OCI-LY7 (cell line): ENCODE data around the gene HLA-DPA1. TPM values are rescaled to one million over a fixed set of nuclear protein-coding genes. Genes with fewer than 3 reads are reported as not detected.

Experiments
- BruUV-seq: library from RNA; stranded (reverse); fragments of 400-500 nt; replicated peaks from 2 replicates; lab custom pipeline; 2021; lab: Mats Ljungman, UMichigan
- CTCF ChIA-PET: fragments of 300-600 bp; sonication (Branson Sonifier 250); formaldehyde crosslinking; loops from one replicate; lab custom pipeline; 2022; ENCODE audit warnings: antibody characterized with exemption; ENCODE audit not compliant: unreplicated experiment; lab: Charles Lee
- POLR2A ChIA-PET: fragments of 300-600 bp; sonication (Branson Sonifier 250); formaldehyde crosslinking; loops from one replicate; lab custom pipeline; 2022; ENCODE audit warnings: antibody characterized with exemption; lab: Charles Lee
- DNase-seq: peaks from one replicate; pipeline ENCODE4 v3.0.0-alpha.2; 2015; ENCODE audit warnings: low spot score
- H2AFZ ChIP-seq: fragments of 200-600 bp; sonication (generic), shearing (Covaris generic); 2 replicates; pipeline ENCODE4 v1.6.1; 2014; ENCODE audit warnings: mild to moderate bottlenecking, antibody characterized with exemption, low read length, moderate library complexity
- H3K27ac ChIP-seq: fragments of 200-600 bp; sonication (generic); 2 replicates; pipeline ENCODE4 v1.5.1; 2014; ENCODE audit warnings: mixed run types, low read depth, mild to moderate bottlenecking, moderate library complexity, low read length, inconsistent platforms; ENCODE audit not compliant: poor library complexity, severe bottlenecking
- H3K36me3 ChIP-seq: fragments of 200-600 bp; sonication (generic); 2 replicates; pipeline ENCODE4 v1.6.1; 2014; ENCODE audit warnings: mild to moderate bottlenecking, antibody characterized with exemption, low read length, moderate library complexity, mixed read lengths; ENCODE audit not compliant: insufficient read depth
- H3K4me1 ChIP-seq: fragments of 200-600 bp; sonication (generic); 2 replicates; pipeline ENCODE4 v1.5.1; 2014; ENCODE audit warnings: mild to moderate bottlenecking, low read length; ENCODE audit not compliant: insufficient read depth, poor library complexity, severe bottlenecking
- H3K4me2 ChIP-seq: fragments of 200-600 bp; sonication (generic); 2 replicates; pipeline ENCODE4 v1.6.1; 2014; ENCODE audit warnings: mild to moderate bottlenecking, low read length
- H3K4me3 ChIP-seq: fragments of 200-600 bp; sonication (generic); 2 replicates; pipeline ENCODE4 v1.5.1; 2014; ENCODE audit warnings: mild to moderate bottlenecking, low read depth, low read length; ENCODE audit not compliant: poor library complexity, severe bottlenecking
- H3K79me2 ChIP-seq: fragments of 200-600 bp; sonication (generic); 2 replicates; pipeline ENCODE4 v1.6.1; 2016; ENCODE audit warnings: low read depth, mild to moderate bottlenecking, low read length, moderate library complexity, mixed read lengths; ENCODE audit not compliant: insufficient read depth
- H3K9me2 ChIP-seq: fragments of 200-600 bp; sonication (generic); 2 replicates; pipeline ENCODE4 v1.6.1; 2016; ENCODE audit warnings: mild to moderate bottlenecking, low read length, mixed read lengths; ENCODE audit not compliant: insufficient read depth
- H3K9me3 ChIP-seq: fragments of 200-600 bp; sonication (generic); 2 replicates; pipeline ENCODE4 v1.6.1; 2014; ENCODE audit warnings: mild to moderate bottlenecking, mixed run types, low read length, mixed read lengths
- H4K20me1 ChIP-seq: fragments of 200-600 bp; sonication (generic); 2 replicates; pipeline ENCODE4 v1.6.1; 2014; ENCODE audit warnings: mild to moderate bottlenecking, antibody characterized with exemption, low read length, moderate library complexity, mixed read lengths; ENCODE audit not compliant: insufficient read depth
- CTCF ChIP-seq: fragments of 200-600 bp; sonication (generic); conservative IDR thresholded peaks from 2 replicates; pipeline ENCODE4 v1.5.1; 2014; ENCODE audit warnings: mild to moderate bottlenecking, antibody characterized with exemption, low read length, moderate library complexity, mixed read lengths
- EZH2phosphoT487 ChIP-seq: fragments of 200-600 bp; sonication (generic); IDR thresholded peaks from 2 replicates; pipeline ENCODE4 v1.6.1; 2018; ENCODE audit warnings: low read depth, borderline replicate concordance, mild to moderate bottlenecking, mixed run types, antibody characterized with exemption, low read length, moderate library complexity, mixed read lengths
- intact Hi-C: fragments of 100-400 bp; cut with micrococcal nuclease; formaldehyde crosslinking; loops from one replicate; pipeline ENCODE4 v1.10.0; 2022; ENCODE audit not compliant: unreplicated experiment
- total RNA-seq, 2 experiments: library from RNA; depleted of rRNA in 1 of 2; stranded (reverse); fragments of >200 nt in 1 of 2; shearing (Covaris generic) in 1 of 2; gene quantifications; 2 replicates each; pipeline ENCODE4 v1.2.3, GENCODE V29; 2014 to 2022

Gene HLA-DPA1
- total RNA-seq, 2 experiments from 2014 or later: 253 to 388 TPM

GRCh38 chr6:33114406-33114805 is 41.0 kb upstream of the HLA-DPA1 start:
- intact Hi-C loops: no loop called here
- Histone ChIP-seq H2AFZ (0 out of 2 replicates have a peak overlapping the region, but pooled peaks have one; percentile 2), H3K4me3 (no peak overlapping the region), H3K36me3 (no peaks in the 10 kb centered on the region), H3K4me2 (peak overlapping the region; percentile 49), H3K27ac (no peak overlapping the region), H4K20me1 (no peaks in the 10 kb centered on the region), H3K79me2 (no peaks in the 10 kb centered on the region), H3K4me1 (peaks cover 30% of the 10 kb centered on the region), H3K9me2 (no peaks in the 10 kb centered on the region), H3K9me3 (no peaks in the 10 kb centered on the region)
- no TSS peak for BruUV-seq
- ChIA-PET POLR2A (interaction anchor here (0.5 to 0.8 kb wide), 3 partner anchors 111 to 362 kb away, joined by 3 to 6 read pairs (median 3); no protein-coding TSS in a partner anchor), CTCF (no interaction called here)
- peak; percentile 25 for DNase-seq
- TF ChIP-seq EZH2phosphoT487: no peak
- TF ChIP-seq CTCF: no peak

GRCh38 chr6:33113755-33114154 is 40.3 kb upstream of the HLA-DPA1 start:
- Histone ChIP-seq H2AFZ (no peak overlapping the region), H3K4me1 (peaks cover 30% of the 10 kb centered on the region), H3K9me2 (no peaks in the 10 kb centered on the region), H3K4me2 (peak overlapping the region; percentile 49; the same call in 1 of the 2 replicates), H4K20me1 (no peaks in the 10 kb centered on the region), H3K79me2 (no peaks in the 10 kb centered on the region), H3K27ac (no peak overlapping the region), H3K36me3 (no peaks in the 10 kb centered on the region), H3K4me3 (no peak overlapping the region), H3K9me3 (no peaks in the 10 kb centered on the region)
- no peak for DNase-seq
- intact Hi-C loops: no loop called here
- ChIA-PET CTCF (interaction anchor here (0.6 kb wide), 1 partner anchor 110 kb away, joined by 3 read pairs; no protein-coding TSS in a partner anchor), POLR2A (no interaction called here)
- TF ChIP-seq CTCF (no peak), EZH2phosphoT487 (no peak)
- no TSS peak for BruUV-seq

GRCh38 chr6:33112148-33112547 is 38.7 kb upstream of the HLA-DPA1 start:
- Histone ChIP-seq H4K20me1 (no peaks in the 10 kb centered on the region), H3K9me2 (no peaks in the 10 kb centered on the region), H3K4me3 (no peak overlapping the region), H3K9me3 (no peaks in the 10 kb centered on the region), H3K27ac (no peak overlapping the region), H2AFZ (no peak overlapping the region; the same call in 1 of the 2 replicates), H3K36me3 (no peaks in the 10 kb centered on the region), H3K79me2 (no peaks in the 10 kb centered on the region), H3K4me1 (peaks cover 24% of the 10 kb centered on the region), H3K4me2 (no peak overlapping the region)
- BruUV-seq: no TSS peak
- ChIA-PET POLR2A (interaction anchor here (1.3 kb wide), 1 partner anchor 36 kb away, joined by 5 read pairs; the partner anchor contains the start of gene HLA-DPB1), CTCF (interaction anchor here (0.6 kb wide), 1 partner anchor 144 kb away, joined by 3 read pairs; no protein-coding TSS in a partner anchor)
- intact Hi-C loops: no loop called here
- DNase-seq: peak; percentile 74
- no peak for TF ChIP-seq EZH2phosphoT487
- TF ChIP-seq CTCF: no peak
